Hepatocyte (in vitro differentiated cells): ENCODE data around the gene CDH18. TPM values are rescaled to one million over a fixed set of nuclear protein-coding genes. Genes with fewer than 3 reads are reported as not detected.
"Not testable (repeated sequence)": the region's sequence is repeated elsewhere in the genome, so short reads cannot be mapped to it uniquely, and the experiment has no call there.

Experiments used
- DNase-seq: peaks from one replicate; pipeline ENCODE4 v3.0.0-alpha.2; 2016; ENCODE audit warnings: low spot score
- H2AFZ ChIP-seq: fragments of 200-600 bp; sonication (generic); 2 replicates; pipeline ENCODE4 v1.6.0; 2016; ENCODE audit warnings: antibody characterized with exemption, mild to moderate bottlenecking
- H3K27ac ChIP-seq: fragments of 200-600 bp; sonication (generic); 2 replicates; pipeline ENCODE4 v1.5.1; 2016; ENCODE audit warnings: mild to moderate bottlenecking
- H3K27me3 ChIP-seq: fragments of 200-600 bp; sonication (generic); 2 replicates; pipeline ENCODE4 v1.6.1; 2016
- H3K36me3 ChIP-seq: fragments of 200-600 bp; sonication (generic); replicated peaks from 2 replicates; pipeline ENCODE4 v1.5.1; 2016; ENCODE audit warnings: low read depth; ENCODE audit not compliant: insufficient read depth
- H3K4me1 ChIP-seq: fragments of 200-600 bp; sonication (generic); 2 replicates; pipeline ENCODE4 v1.5.1; 2016; ENCODE audit warnings: mild to moderate bottlenecking, moderate library complexity; ENCODE audit not compliant: insufficient read depth
- H3K4me2 ChIP-seq: fragments of 200-600 bp; sonication (generic); 2 replicates; pipeline ENCODE4 v1.6.0; 2016
- H3K4me3 ChIP-seq: fragments of 200-600 bp; sonication (generic); 2 replicates; pipeline ENCODE4 v1.5.1; 2016; ENCODE audit warnings: mild to moderate bottlenecking
- H3K79me2 ChIP-seq: fragments of 200-600 bp; sonication (generic); 2 replicates; pipeline ENCODE4 v1.6.0; 2017; ENCODE audit warnings: mild to moderate bottlenecking
- H3K9me2 ChIP-seq: fragments of 200-600 bp; sonication (generic); replicated peaks from 2 replicates; pipeline ENCODE4 v1.6.0; 2017; ENCODE audit warnings: mild to moderate bottlenecking; ENCODE audit not compliant: insufficient read depth
- H3K9me3 ChIP-seq: fragments of 200-600 bp; sonication (generic); 2 replicates; pipeline ENCODE4 v1.5.1; 2016; ENCODE audit warnings: low read depth, mild to moderate bottlenecking
- H4K20me1 ChIP-seq: fragments of 200-600 bp; sonication (generic); 2 replicates; pipeline ENCODE4 v1.6.0; 2016; ENCODE audit warnings: mild to moderate bottlenecking; ENCODE audit not compliant: insufficient read depth, poor library complexity, severe bottlenecking
- CTCF ChIP-seq: fragments of 200-600 bp; sonication (generic); IDR thresholded peaks from 2 replicates; pipeline ENCODE4 v1.5.1; 2016; ENCODE audit warnings: antibody characterized with exemption, mild to moderate bottlenecking; ENCODE audit not compliant: poor library complexity
- EZH2 ChIP-seq: fragments of 200-600 bp; sonication (generic); IDR thresholded peaks from 2 replicates; pipeline ENCODE4 v1.6.1; 2016; ENCODE audit warnings: antibody characterized with exemption, mild to moderate bottlenecking, borderline replicate concordance
- EZH2phosphoT487 ChIP-seq: fragments of 200-600 bp; sonication (generic); IDR thresholded peaks from one replicate; pipeline ENCODE4 v1.6.1; 2018; ENCODE audit warnings: antibody characterized with exemption, mild to moderate bottlenecking, low read depth, moderate library complexity; ENCODE audit not compliant: unreplicated experiment, severe bottlenecking
- WGBS: methylation state at CpG from one replicate; pipeline ENCODE4 v1.1.6; 2016; ENCODE audit warnings: low lambda C conversion rate; ENCODE audit errors: missing lambda C conversion rate; 5-methylcytosine and 5-hydroxymethylcytosine counted together
- polyA plus RNA-seq: library from polyadenylated mRNA; unstranded; fragments of >200 nt; fragmentation: Nextera tagmentation; extraction: Ambion mirVana; gene quantifications from 2 replicates; pipeline ENCODE4 v1.2.1, GENCODE V29; 2016
- total RNA-seq: library from RNA; depleted of rRNA; stranded (reverse); fragments of >200 nt; gene quantifications from 2 replicates; pipeline ENCODE4 v1.2.3, GENCODE V29; 2014

Gene CDH18
- total and polyA plus RNA-seq, 2 experiments from 2014 or later, result 0.71 to 1.5 TPM

DNA sequence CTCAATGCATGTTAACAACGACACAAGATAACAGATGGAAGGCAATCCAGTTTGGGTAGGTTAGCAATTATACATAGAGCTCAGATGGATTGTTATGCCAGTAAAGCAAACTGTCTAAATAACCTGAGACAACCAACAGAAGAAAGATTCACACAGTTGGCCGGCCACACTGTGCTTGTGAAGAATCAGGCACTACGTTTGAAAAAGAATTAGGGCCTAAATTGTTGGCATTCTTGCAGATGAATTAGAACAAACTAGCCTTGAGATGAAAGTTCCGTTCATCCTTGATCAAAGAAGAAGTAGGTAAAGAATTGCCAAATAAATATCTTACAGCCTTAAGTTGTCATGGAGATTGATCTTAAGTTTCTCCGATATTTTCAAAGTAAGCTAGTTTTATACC is 210.6 kb downstream of the CDH18 start:
- H3K27me3 ChIP-seq, result no peaks in the 10 kb centered on the region
- H2AFZ ChIP-seq, result no peak overlapping the region
- no peaks in the 10 kb centered on the region for H4K20me1 ChIP-seq
- H3K27ac ChIP-seq, result no peak overlapping the region
- no peaks in the 10 kb centered on the region for H3K9me2 ChIP-seq
- no peak overlapping the region for H3K4me2 ChIP-seq
- WGBS, result 68% methylated on average over 5 of the region's 5 CpGs
- no peaks in the 10 kb centered on the region for H3K79me2 ChIP-seq
- no peaks in the 10 kb centered on the region for H3K4me1 ChIP-seq
- no peak for DNase-seq
- no peak overlapping the region for H3K4me3 ChIP-seq
- no peaks in the 10 kb centered on the region for H3K36me3 ChIP-seq
- H3K9me3 ChIP-seq, result no peaks in the 10 kb centered on the region
- no peak for TF ChIP-seq CTCF
- TF ChIP-seq EZH2phosphoT487, result no peak
- TF ChIP-seq EZH2, result no peak

- H3K4me2 ChIP-seq, H3K36me3 ChIP-seq, H3K4me3 ChIP-seq, H3K27ac ChIP-seq, DNase-seq, H2AFZ ChIP-seq, H3K9me3 ChIP-seq, H3K79me2 ChIP-seq, H3K4me1 ChIP-seq, H3K9me2 ChIP-seq, H4K20me1 ChIP-seq, H3K27me3 ChIP-seq: not testable (repeated sequence)
- WGBS, result 75% methylated on average over 5 of the region's 5 CpGs
These were observed 211.1 kb downstream of the CDH18 start for GRCh38 chr5:19776886-19777285.

DNA sequence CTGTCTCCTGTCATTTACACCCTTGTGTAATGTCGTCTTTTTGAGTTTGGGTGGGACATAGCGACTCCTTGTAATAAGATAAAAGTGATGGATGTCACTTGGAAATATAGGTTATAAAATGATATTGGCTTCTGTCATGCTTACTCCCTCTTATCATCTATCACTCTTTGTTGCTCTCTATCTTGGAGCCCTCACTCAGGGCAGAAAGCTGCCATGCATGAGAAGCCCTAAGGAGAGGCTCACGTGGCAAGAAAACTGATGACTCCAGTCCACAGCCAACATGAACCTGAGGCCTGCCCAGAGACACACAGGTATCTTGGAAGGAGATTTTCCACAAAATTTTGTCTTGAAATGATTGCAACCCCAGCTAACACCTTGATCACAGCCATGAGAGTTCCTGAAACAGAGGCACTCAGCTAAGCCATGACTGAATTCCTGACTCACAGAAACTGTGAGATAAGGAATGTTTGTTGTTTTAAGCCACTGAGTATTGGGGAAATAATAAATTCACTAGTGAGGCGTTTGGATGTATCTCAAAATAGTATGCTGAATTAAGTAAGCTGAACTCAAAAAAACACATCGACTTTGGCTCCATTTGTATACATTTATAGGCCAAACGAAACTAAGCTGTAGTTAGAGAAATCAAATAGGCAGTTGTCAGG is 216.7 kb downstream of the CDH18 start:
- peak; percentile 9 for DNase-seq
- H3K4me2 ChIP-seq, result no peak overlapping the region
- no peak for TF ChIP-seq EZH2
- TF ChIP-seq CTCF, result no peak
- TF ChIP-seq EZH2phosphoT487, result no peak
- no peaks in the 10 kb centered on the region for H3K36me3 ChIP-seq
- H4K20me1 ChIP-seq, result no peaks in the 10 kb centered on the region
- no peaks in the 10 kb centered on the region for H3K79me2 ChIP-seq
- H3K9me3 ChIP-seq, result no peaks in the 10 kb centered on the region
- no peaks in the 10 kb centered on the region for H3K27me3 ChIP-seq
- WGBS, result 55% methylated on average over 6 of the region's 6 CpGs
- no peaks in the 10 kb centered on the region for H3K9me2 ChIP-seq
- H3K27ac ChIP-seq, result no peak overlapping the region
- no peak overlapping the region for H2AFZ ChIP-seq
- H3K4me1 ChIP-seq, result no peaks in the 10 kb centered on the region
- no peak overlapping the region for H3K4me3 ChIP-seq

DNA sequence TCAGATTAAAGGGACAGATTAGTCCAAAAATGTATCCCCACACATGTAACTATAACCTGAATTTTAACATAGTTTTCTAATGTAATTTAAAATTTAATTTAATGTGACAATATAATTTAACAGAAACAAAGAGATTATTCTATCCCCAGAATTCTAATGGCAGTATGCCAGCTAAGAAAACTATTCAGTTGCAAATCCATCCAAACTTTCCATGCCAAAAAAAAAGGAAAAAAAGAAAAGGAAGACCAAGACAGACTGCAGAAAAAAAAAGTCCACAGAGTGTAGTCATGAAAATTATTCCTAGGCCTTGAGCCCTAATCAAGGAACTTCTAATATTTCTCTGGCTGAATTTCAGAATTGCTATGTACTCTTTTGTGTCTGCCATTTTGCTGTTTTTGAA is 217.6 kb downstream of the CDH18 start:
- TF ChIP-seq EZH2phosphoT487 (no peak), EZH2 (no peak), CTCF (no peak)
- H3K9me3 ChIP-seq, result no peaks in the 10 kb centered on the region
- no peak overlapping the region for H3K27ac ChIP-seq
- no peaks in the 10 kb centered on the region for H3K79me2 ChIP-seq
- no peaks in the 10 kb centered on the region for H3K36me3 ChIP-seq
- H4K20me1 ChIP-seq, result no peaks in the 10 kb centered on the region
- no peaks in the 10 kb centered on the region for H3K9me2 ChIP-seq
- no peak overlapping the region for H3K4me2 ChIP-seq
- H3K4me1 ChIP-seq, result no peaks in the 10 kb centered on the region
- no peak overlapping the region for H3K4me3 ChIP-seq
- no peaks in the 10 kb centered on the region for H3K27me3 ChIP-seq
- DNase-seq, result no peak
- H2AFZ ChIP-seq, result no peak overlapping the region
